Fibroblast of mammary gland (primary cell): ENCODE measurements around the gene IGF2BP2.

Experiments
- DNase-seq: peaks from one replicate; pipeline ENCODE4 v3.0.0-alpha.2; 2010; ENCODE audit warnings: low read depth
- H3K4me3 ChIP-seq: 2 replicates; pipeline ENCODE4 v1.5.1; 2011; ENCODE audit warnings: low read depth, mild to moderate bottlenecking, low read length, moderate library complexity; ENCODE audit not compliant: control insufficient read depth
- CTCF ChIP-seq: conservative IDR thresholded peaks from 2 replicates; pipeline ENCODE4 v1.5.1; 2011; ENCODE audit warnings: low read depth, low read length, inconsistent platforms; ENCODE audit not compliant: control insufficient read depth, insufficient read depth

The IGF2BP2 gene

GRCh38 chr3:185828755-185829154 lies 3.9 kb upstream of the IGF2BP2 start:
- no peak overlapping the region for H3K4me3 ChIP-seq
- no peak for DNase-seq
- no peak for TF ChIP-seq CTCF

DNA sequence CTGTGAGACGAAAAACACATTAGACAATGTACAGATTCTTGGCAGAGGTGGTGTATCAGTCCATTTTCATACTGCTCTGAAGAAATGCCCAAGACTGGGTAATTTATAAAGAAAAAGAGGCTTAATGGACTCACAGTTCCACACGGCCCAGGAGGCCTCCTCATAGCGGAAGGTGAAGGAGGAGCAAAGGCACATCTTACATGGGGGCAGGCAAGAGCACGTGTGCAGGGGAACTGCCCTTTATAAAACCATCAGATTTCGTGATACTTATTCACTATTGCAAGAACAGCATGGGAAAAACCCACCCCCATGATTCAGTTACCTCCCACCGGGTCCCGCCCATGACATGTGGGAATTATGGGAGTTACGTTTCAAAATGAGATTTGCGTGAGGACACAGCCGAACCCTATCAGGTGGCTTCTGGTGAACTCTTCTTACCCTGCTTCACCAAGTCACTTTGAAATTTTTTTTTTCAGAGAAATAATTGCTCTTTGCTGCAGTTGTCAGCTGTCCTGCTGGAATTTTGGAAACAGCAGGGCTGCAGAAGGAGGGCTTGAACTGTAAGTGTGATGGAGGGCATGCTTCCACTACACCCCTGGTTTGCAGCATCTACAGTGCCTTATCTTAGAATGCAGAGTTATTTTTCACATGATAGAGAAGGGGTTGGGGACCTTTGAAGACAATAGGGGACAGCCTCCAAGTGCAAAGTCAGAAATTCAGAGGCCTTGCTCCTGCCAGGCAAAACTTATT lies 2.9 kb upstream of the IGF2BP2 start:
- TF ChIP-seq CTCF = no peak
- no peak overlapping the region for H3K4me3 ChIP-seq
- no peak for DNase-seq

- DNase-seq = peak; percentile 37
- no peak for TF ChIP-seq CTCF
Observed at GRCh38 chr3:185825639-185826481, 1.0 kb upstream of the IGF2BP2 start.

GRCh38 chr3:185824051-185825005 lies 514 bp downstream of the IGF2BP2 start:
- peak overlapping the region; percentile 75 for H3K4me3 ChIP-seq
- no peak for DNase-seq
- TF ChIP-seq CTCF = no peak

More at GRCh38 chr3:185825639-185826481, 1.0 kb upstream of the IGF2BP2 start:
- H3K4me3 ChIP-seq = peak overlapping the region; percentile 66

- no peak for DNase-seq
- no peak for TF ChIP-seq CTCF
- peak overlapping the region; percentile 75 for H3K4me3 ChIP-seq
Observed at GRCh38 chr3:185823078-185824044, 1.5 kb downstream of the IGF2BP2 start.
